GM12875 (cell line): ENCODE data around the gene NLN.

Experiments used
- H3K4me3 ChIP-seq: one replicate; pipeline ENCODE4 v1.5.1; 2011; ENCODE audit warnings: low read depth, low read length, control low read depth
- TF ChIP-seq, protein P1 (sequence below): IDR thresholded peaks from 2 replicates; pipeline ENCODE4 v1.5.1; 2011; ENCODE audit warnings: low read depth, mild to moderate bottlenecking, control low read depth, inconsistent platforms, low read length, moderate library complexity, borderline replicate concordance; ENCODE audit not compliant: insufficient read depth

The NLN gene

GRCh38 chr5:65817931-65818330, 95.9 kb downstream of the NLN start:
- H3K4me3 ChIP-seq = no peak overlapping the region
- TF ChIP-seq, protein P1, sequence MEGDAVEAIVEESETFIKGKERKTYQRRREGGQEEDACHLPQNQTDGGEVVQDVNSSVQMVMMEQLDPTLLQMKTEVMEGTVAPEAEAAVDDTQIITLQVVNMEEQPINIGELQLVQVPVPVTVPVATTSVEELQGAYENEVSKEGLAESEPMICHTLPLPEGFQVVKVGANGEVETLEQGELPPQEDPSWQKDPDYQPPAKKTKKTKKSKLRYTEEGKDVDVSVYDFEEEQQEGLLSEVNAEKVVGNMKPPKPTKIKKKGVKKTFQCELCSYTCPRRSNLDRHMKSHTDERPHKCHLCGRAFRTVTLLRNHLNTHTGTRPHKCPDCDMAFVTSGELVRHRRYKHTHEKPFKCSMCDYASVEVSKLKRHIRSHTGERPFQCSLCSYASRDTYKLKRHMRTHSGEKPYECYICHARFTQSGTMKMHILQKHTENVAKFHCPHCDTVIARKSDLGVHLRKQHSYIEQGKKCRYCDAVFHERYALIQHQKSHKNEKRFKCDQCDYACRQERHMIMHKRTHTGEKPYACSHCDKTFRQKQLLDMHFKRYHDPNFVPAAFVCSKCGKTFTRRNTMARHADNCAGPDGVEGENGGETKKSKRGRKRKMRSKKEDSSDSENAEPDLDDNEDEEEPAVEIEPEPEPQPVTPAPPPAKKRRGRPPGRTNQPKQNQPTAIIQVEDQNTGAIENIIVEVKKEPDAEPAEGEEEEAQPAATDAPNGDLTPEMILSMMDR = no peak

GRCh38 chr5:65818592-65818991, 96.6 kb downstream of the NLN start:
- no peak overlapping the region for H3K4me3 ChIP-seq
- TF ChIP-seq, protein P1 = no peak

- H3K4me3 ChIP-seq = no peak overlapping the region
- TF ChIP-seq, protein P1 = no peak
Measured at GRCh38 chr5:65819215-65819904, 97.4 kb downstream of the NLN start.

DNA sequence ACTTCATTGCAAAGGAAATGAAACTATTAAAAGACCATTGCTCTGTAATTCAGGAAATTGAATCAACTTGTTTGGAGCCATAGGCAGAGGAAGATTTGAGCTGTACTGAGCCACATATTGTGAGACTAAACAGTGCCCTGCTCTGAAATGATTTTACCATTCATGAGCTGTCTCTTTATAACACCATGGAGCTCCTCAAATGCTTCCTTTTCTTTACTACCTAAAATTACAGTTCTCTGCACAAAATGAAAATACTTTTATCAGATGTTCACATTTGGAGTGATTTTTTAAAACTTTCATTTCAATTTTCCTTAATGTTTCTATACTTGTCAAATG, 97.9 kb downstream of the NLN start:
- TF ChIP-seq, protein P1 = no peak
- no peak overlapping the region for H3K4me3 ChIP-seq

DNA sequence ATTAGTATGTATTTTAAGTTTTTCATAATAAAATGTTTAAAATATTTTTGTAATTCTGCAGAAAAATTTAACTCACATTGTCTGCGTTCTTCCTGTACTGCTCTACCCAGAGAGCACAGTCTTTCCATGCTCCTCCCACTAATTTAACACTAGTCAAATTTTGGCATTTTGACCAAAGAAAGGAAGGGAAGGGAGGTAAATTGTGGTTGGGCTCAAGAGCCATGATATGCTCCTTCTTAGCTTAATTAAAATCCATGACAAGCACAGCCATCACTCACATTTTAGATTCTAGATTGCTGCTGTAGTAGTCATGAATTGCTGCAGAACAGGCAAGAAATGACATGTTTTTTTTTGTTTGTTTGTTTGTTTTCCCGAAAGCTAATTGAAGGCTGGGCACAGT, 98.4 kb downstream of the NLN start:
- TF ChIP-seq, protein P1 = no peak
- H3K4me3 ChIP-seq = no peak overlapping the region

DNA sequence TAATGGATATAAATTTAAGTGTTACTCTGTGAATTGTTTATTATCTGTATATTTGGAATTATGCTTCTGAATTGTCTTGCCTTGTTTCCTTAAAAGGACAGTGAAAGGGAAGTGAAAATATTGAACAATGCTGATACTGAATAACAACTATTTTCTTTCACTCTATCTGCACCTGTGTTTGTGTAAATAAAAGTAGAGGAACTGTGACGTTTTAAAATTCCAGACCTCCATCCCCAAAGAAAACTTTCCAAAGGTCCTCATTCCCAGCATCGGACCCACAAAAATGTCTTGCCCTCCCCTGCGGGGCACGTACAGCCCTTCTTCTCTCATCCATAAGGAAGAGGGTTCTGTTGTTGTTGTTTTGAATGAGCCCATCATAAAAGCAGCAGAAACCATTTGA, 100.0 kb downstream of the NLN start:
- TF ChIP-seq, protein P1 = no peak
- no peak overlapping the region for H3K4me3 ChIP-seq

GRCh38 chr5:65822710-65823109, 100.7 kb downstream of the NLN start:
- TF ChIP-seq, protein P1 = no peak
- H3K4me3 ChIP-seq = no peak overlapping the region
